ENCODE measurements around the gene AFF3.
A peak's percentile ranks its signal among the peaks of the same experiment; 100 is the strongest.

AFF3 gene

GRCh38 chr2:99727199-99727598 lies 415.2 kb downstream of the AFF3 start:
- no peak for DNase-seq

GRCh38 chr2:99726691-99727090 lies 415.7 kb downstream of the AFF3 start:
- DNase-seq = no peak

GRCh38 chr2:99725820-99726219 lies 416.6 kb downstream of the AFF3 start:
- no peak for DNase-seq

GRCh38 chr2:99722476-99722875 lies 419.9 kb downstream of the AFF3 start:
- no peak for DNase-seq

- no peak for DNase-seq
Observed at GRCh38 chr2:99719102-99719501, 423.3 kb downstream of the AFF3 start.

- DNase-seq = no peak
Observed at GRCh38 chr2:99715956-99716355, 426.4 kb downstream of the AFF3 start.

GRCh38 chr2:99714349-99714748 lies 428.0 kb downstream of the AFF3 start:
- no peak for DNase-seq

- no peak for DNase-seq
Observed at GRCh38 chr2:99711144-99711543, 431.2 kb downstream of the AFF3 start.

GRCh38 chr2:99710721-99711120 lies 431.7 kb downstream of the AFF3 start:
- peak; percentile 95 for DNase-seq

GRCh38 chr2:99709229-99709628 lies 433.2 kb downstream of the AFF3 start:
- DNase-seq = no peak

- DNase-seq = no peak
Observed at GRCh38 chr2:99708231-99708630, 434.2 kb downstream of the AFF3 start.

- no peak for DNase-seq
Observed at GRCh38 chr2:99707592-99707991, 434.8 kb downstream of the AFF3 start.

GRCh38 chr2:99706735-99707134 lies 435.7 kb downstream of the AFF3 start:
- no peak for DNase-seq

GRCh38 chr2:99701503-99701902 lies 440.9 kb downstream of the AFF3 start:
- DNase-seq = no peak

GRCh38 chr2:99700482-99701398 lies 441.6 kb downstream of the AFF3 start:
- DNase-seq = no peak

GRCh38 chr2:99698896-99699295 lies 443.5 kb downstream of the AFF3 start:
- no peak for DNase-seq

- no peak for DNase-seq
Observed at GRCh38 chr2:99697811-99698568, 444.4 kb downstream of the AFF3 start.

GRCh38 chr2:99695944-99696253 lies 446.5 kb downstream of the AFF3 start:
- DNase-seq = no peak

- no peak for DNase-seq
Observed at GRCh38 chr2:99695130-99695943, 447.1 kb downstream of the AFF3 start.

- DNase-seq = no peak
Observed at GRCh38 chr2:99694331-99694730, 448.1 kb downstream of the AFF3 start.

GRCh38 chr2:99692785-99693184 lies 449.6 kb downstream of the AFF3 start:
- DNase-seq = no peak

GRCh38 chr2:99691926-99692325 lies 450.5 kb downstream of the AFF3 start:
- no peak for DNase-seq

- peak; percentile 46 for DNase-seq
Observed at GRCh38 chr2:99689145-99689742, 453.1 kb downstream of the AFF3 start.

Data from NCI-H2171 treated with DMSO at 0.1 percent for 48 hours (cell line).